ENCODE measurements around the gene APOL4.
"Not testable (repeated sequence)": the region's sequence is repeated elsewhere in the genome, so short reads cannot be mapped to it uniquely, and the experiment has no call there.

Gene APOL4

GRCh38 chr22:36206255-36206654, 4.6 kb upstream of the APOL4 start:
- ATAC-seq (no peak), DNase-seq (no peak)

- DNase-seq, ATAC-seq: not testable (repeated sequence)
Measured at GRCh38 chr22:36205573-36205972, 4.0 kb upstream of the APOL4 start.

DNA sequence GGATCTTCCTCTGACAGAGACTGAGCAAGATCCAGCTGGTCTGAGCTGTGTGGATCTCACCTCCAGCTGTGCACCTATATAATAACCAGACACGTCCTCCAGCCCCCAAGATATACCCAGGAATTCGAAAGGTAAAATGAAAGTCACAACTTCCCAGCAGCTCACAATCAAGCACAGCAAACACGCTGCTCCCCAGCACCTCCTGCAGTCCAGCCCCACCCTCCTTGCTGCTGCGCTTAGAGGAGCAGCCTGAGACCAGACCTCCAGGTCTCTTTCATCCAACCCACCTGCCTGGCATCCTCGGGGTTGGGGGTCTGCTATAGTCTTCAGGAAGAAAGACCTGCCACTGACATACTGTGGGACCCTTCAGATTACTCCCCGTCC, 3.0 kb upstream of the APOL4 start:
- DNase-seq (no peak), ATAC-seq (no peak)

DNA sequence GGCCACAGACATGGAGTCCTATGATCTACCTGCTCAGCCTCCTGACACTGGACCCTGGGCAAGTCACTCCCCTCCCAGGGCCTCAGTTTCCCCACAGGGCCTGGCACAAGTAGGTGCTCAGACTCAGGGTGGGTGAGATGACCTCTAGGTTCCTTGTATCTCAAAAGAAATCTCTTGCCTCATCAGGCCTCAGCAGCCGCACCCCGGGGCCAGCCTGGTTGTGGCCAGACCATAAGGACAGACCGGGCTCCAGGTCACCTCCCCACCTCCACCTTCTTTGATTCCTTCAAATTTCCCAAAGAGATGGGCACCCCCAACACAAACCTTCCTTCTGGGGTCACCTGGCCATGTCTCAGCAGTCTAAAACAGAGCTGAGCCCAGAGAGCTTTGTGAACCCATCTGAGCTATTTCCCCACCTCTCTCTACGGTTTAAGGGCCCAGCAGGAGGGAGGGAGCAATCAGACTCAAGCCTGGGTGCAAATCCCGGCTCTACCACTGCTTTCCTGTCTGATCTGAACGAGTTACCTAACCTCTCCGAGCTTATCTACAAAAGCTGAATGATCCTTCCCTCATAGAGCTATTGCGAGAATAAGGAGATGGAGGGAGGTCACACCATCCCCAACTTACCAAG, 2.5 kb upstream of the APOL4 start:
- no peak for ATAC-seq
- DNase-seq: no peak

GRCh38 chr22:36203441-36203840, 1.8 kb upstream of the APOL4 start:
- not testable (repeated sequence) for ATAC-seq, DNase-seq

DNA sequence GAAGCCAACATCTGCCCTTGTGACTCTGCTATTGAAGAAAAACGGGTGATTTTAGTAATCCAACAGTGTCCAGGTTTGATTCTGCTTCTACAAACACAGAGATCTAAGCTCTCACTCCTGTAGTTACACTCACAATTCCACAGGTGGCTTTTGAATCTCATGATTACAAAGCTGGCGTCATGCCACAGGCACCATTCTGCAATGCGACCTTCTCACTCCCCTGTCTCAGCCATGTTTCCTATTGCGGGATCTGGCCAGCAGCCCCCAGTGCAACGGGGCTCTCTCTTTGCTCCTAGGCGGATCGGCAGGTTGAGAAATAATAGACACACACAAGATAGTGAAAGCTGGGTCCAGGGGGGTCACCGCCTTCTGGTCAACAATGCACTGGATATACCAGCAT, 1.3 kb upstream of the APOL4 start:
- not testable (repeated sequence) for ATAC-seq

GRCh38 chr22:36201025-36201424, 584 bp downstream of the APOL4 start:
- not testable (repeated sequence) for DNase-seq, ATAC-seq

More for the DNA sequence above, 1.3 kb upstream of the APOL4 start:
- DNase-seq: not testable (repeated sequence)

GRCh38 chr22:36199001-36199551, 2.5 kb downstream of the APOL4 start:
- ATAC-seq (no peak), DNase-seq (no peak)

DNA sequence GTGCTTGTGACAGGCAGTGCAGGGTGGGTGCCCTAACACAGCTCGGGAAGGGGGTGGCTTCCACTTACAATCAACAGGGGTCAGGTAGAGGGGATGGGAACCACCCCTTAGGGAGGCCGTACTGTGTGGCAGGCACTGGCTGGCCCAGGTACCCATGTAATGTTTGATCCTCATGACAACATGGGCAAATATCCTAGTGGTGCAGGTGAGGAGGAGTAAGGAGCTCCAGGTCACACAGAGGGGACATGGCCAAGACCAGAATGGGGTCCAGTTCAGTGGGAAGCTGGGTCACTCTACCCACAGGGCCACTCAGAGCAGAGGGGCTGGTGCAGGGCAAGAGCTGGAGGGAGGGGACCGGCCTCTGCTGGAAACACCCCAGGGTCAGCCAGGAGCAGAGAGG, 3.1 kb downstream of the APOL4 start:
- no peak for DNase-seq

DNA sequence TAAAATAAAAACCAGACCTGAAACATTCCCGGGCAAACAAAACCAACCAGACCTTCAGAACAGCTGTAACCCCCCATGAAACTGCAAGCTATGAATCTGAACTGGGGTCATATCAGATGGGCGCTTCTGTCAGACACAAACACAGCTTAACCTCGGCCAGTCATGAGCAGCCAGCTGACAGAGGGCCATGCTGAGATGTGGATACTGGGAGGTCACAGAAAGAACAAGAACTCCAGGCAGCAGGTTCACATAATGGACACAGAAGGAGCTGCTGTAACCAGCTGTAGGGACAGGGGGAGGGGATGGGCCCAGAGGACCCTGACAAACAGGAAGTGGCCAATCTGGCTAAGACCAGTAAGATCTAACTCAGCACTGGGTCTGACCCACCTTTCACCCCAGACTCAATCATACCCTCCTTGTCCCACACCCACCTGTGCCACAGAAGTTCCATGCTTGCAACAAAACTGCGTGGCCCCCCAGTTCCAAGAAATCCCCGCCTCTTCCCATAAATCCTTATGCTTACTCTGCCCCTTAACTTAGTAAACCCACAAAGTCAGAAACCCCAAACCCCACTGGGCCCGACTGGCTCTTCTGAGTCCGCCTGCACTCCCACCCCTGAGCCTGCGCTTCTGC, 4.0 kb downstream of the APOL4 start:
- ATAC-seq (peak; percentile 53), DNase-seq (peak; percentile 35)

More for the DNA sequence above, 3.1 kb downstream of the APOL4 start:
- ATAC-seq: no peak

DNA sequence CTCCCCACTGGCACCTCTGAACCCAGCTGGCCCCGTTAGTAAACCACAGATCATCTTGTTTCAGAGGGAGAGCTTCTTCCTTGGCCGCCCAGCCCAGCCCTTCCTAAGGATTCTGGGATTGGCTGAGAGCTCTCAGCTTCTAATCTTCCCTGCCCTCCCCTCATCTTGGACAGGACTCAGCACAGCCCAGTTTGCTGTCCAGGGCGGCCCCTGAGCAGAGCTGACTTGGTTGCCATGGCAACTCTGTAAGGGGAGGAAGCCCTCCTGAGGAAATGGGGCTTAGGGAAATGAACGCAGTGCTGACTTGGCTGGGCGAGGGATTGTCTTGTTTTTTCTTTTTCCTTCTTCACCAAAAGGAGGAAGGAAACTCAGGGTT, 4.6 kb downstream of the APOL4 start:
- DNase-seq (no peak), ATAC-seq (no peak)

DNA sequence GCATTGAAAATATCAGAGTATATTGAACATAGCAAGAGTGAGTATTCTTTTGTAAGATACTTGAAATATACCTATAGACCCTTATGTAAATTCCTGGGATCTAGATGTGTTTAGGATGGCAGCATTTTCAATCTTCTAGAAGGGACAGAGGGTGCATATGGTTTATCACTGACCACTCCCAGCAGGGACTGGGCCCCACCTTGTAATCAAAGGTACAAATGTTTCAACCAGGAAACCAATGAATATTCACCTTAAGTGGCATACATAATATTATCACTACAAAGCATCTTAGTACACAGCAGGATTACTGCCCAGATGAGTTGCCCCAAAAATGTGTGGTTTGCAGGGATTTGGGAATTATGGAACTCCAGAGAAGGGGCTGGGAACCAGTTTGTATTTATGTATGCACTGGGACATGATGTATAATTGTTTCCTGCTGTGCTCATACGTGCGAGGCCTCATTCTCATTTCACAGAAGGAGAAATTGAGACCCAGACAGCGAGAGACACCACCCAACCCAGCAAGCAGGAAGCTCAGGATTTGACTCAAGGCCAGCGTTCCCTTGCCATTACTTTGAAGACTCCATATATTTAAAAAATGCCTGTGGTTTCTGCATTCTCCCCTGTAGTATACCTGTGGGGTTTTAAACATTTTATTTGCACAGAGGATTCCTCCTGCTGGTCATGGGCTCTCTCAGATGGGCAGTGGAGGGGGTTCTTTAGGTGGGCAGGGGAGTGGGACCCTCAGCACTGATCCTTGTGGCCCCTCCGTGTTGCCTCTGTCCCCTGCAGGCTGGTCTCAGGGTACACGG, 5.2 kb downstream of the APOL4 start:
- DNase-seq (no peak), ATAC-seq (no peak)

- peak; percentile 34 for DNase-seq
- ATAC-seq: peak; percentile 56
Measured at GRCh38 chr22:36194971-36195370, 6.6 kb downstream of the APOL4 start.

DNA sequence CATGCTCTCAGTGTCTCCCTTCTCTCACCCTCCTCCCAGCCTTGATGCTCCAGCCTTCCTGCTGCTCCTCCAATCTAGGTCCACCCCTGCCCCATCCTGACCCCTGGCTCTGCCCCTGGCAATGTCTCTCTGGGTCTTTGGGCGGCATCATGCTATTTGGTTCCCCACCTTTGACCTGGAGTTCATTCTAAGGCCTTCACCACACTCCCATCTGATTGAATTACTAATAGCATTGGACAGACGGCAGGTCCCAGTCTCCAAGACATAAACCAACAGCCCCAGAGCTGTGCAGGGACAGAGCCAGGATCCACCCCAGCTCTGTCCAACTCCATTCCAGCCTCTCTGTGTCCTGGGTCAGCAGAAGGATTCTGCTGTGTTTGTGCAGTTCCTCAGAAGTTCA, 7.2 kb downstream of the APOL4 start:
- no peak for ATAC-seq

DNA sequence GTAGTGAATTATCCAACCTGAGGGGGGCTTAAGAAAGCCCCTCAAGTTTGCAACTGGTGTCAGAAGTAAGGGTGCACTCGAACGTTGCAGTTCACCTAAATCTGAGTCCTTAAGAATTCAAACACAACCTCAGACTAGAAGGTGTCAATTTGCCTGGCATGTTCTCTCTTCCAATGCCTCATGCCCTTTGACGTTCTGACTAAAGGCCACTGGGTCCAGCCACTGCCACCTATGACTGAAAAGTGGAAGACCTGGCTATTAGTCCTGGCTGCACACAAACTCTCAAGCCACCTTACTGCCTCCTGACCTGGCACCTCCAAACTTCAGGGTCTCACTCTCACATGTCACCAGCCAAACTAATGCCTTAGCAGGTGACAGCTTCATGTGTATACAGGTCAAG, 8.0 kb downstream of the APOL4 start:
- ATAC-seq: no peak
- DNase-seq: no peak

More for the DNA sequence above, 7.2 kb downstream of the APOL4 start:
- DNase-seq: no peak

DNA sequence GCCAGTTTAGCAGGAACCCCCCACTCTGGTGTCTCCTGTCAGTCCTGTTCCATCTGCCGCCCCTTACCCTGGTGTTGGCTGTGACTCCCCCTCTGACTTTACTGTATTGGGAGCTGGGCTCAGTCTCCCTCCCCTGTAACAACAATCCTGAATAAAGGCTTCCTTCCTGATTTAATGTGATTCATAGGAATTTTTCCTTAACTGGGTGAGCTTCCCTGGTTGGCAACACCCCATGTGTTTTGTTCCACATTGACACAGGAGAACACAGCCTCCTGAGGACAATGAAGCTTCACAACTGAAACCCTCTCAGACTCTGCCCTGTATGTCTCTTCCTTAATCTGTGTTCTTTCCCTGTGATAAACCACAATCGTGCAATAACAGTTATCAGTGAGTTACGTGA, 8.4 kb downstream of the APOL4 start:
- DNase-seq: no peak
- ATAC-seq: no peak

DNA sequence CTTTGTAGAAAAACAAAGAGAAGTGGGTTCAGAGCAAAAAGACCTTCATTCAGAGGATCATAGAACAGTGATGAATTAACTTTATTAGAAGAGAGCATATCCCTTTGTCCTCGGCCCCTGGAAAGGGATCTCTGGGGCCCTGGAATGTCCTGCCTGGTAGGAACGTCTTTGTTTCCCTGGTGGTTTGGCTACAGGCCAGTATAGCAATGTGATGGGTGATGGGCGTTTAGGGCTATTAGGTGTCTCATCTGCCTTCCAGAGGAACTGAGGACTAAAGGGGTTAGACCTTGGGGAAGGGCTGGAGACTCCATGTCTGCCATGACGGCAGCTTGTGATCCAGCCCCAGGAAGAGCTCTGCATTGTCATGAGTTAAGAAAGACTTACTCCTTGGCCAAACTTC, 9.1 kb downstream of the APOL4 start:
- no peak for DNase-seq
- no peak for ATAC-seq

DNA sequence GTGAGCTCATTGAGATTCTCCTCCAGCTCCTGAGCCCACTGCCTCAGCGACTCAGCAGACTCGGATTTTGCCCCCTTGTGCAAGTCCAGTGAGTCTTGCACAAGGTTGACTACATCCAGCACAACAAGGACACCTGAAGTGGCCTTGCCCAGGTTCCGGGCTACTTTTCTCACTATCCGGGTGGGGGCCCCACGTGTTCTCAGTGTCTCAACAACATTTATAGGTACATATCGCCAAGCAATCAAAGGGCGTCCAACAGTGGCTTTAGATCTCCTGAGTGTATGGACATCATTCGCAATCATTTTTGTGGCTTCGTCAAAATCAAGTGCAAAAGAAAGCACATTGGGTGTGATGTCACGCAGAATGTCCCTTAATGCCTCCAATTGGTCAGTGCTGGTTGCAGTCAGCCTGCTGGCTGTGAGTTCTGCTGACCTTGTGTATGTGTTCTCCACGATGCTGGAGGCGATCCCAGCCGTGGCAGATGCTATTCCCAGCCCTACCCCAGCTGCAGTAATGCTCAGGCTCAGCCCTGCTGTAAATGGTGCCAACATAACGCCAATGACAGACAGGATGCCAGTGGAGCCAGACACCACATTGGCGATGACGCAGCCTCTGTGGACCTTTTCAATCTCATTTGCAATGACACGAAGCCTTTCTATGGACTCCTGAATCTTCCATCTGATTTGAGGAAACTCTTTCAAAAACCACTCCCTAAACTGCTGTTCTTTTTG, 10.3 kb downstream of the APOL4 start:
- no peak for ATAC-seq
- DNase-seq: no peak

- not testable (repeated sequence) for ATAC-seq
Measured at GRCh38 chr22:36187862-36188261, 13.7 kb downstream of the APOL4 start.

GRCh38 chr22:36185828-36186624, 15.6 kb downstream of the APOL4 start:
- ATAC-seq: no peak

More at GRCh38 chr22:36187862-36188261, 13.7 kb downstream of the APOL4 start:
- not testable (repeated sequence) for DNase-seq

DNA sequence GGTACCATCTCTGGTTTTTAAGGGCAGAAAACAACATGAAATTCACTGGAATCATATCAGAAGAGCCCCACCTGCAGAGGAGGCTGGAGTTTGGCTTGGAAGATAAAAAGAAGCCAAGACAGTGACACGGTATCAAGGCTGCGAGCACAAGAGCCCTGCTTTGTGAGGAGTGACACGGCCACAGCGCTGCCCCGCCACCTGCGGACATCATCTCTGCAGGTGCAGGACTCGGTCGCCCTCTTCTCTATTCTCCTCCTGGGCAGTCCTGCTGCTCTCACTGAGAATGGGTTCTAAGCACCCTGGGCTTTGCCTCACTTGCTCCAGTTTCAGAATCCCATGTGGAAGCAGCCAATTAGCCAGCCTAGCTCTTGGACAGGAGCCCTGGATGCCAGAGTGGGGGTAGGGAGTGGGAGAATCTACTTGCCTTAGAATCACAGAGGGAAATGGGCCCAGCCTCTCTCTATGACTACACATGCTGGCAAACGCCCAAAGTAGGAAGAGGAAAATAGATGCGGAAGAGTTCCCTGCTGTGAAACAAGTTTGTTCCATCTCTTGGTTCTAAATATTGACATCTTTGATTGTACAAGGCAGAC, 17.1 kb downstream of the APOL4 start:
- ATAC-seq: no peak
- no peak for DNase-seq

More at GRCh38 chr22:36185828-36186624, 15.6 kb downstream of the APOL4 start:
- no peak for DNase-seq
